CD4-positive, CD25-positive, alpha-beta regulatory T cell (primary cell): ENCODE data around the gene HOXA10. TPM values are rescaled to one million over a fixed set of nuclear protein-coding genes. Genes with fewer than 3 reads are reported as not detected.
A peak's percentile ranks its signal among the peaks of the same experiment; 100 is the strongest.

Experiments used
- ATAC-seq, 2 donors: fragments of 150-1000 bp; cut with Tn5 transposase; one replicate each; pipeline ENCODE4 v1.10.0; 2021; ENCODE audit warnings: low read depth in 2 of 2, moderate number of reproducible peaks in 2 of 2, moderate library complexity in 1 of 2
- DNase-seq, 3 donors: peaks; one replicate each; pipeline versions ENCODE4 v3.0.0 to v3.0.0-alpha.2; 2012 to 2022; ENCODE audit warnings: mixed read lengths in 1 of 3
- H3K27ac ChIP-seq: one replicate; pipeline ENCODE4 v1.7.0; 2013; ENCODE audit warnings: mild to moderate bottlenecking, low read length; ENCODE audit not compliant: insufficient read depth, poor library complexity, severe bottlenecking
- H3K27me3 ChIP-seq: one replicate; pipeline ENCODE4 v1.7.0; 2013; ENCODE audit warnings: low read length; ENCODE audit not compliant: control insufficient read depth, insufficient read depth
- H3K36me3 ChIP-seq: one replicate; pipeline ENCODE4 v1.7.0; 2013; ENCODE audit warnings: mild to moderate bottlenecking, low read length, moderate library complexity; ENCODE audit not compliant: control insufficient read depth, insufficient read depth
- H3K4me1 ChIP-seq: 2 replicates; pipeline ENCODE4 v1.7.0; 2013; ENCODE audit warnings: mild to moderate bottlenecking, low read length; ENCODE audit not compliant: insufficient read depth, control insufficient read depth, poor library complexity, severe bottlenecking
- H3K4me3 ChIP-seq: one replicate; pipeline ENCODE4 v1.7.0; 2013; ENCODE audit warnings: low read depth, mild to moderate bottlenecking, low read length, moderate library complexity
- H3K9me3 ChIP-seq, 2 experiments: 1 replicate in 1 of 2; 2 replicates in 1 of 2; pipeline ENCODE4 v1.7.0; 2013; ENCODE audit warnings: low read length in 2 of 2, mild to moderate bottlenecking in 1 of 2, moderate library complexity in 1 of 2; ENCODE audit not compliant: control insufficient read depth in 2 of 2
- H3K27ac Mint-ChIP-seq, 3 donors: one replicate each; pipeline ENCODE4 v1.8.0; 2020 to 2022; ENCODE audit warnings: mild to moderate bottlenecking in 3 of 3, mixed read lengths in 3 of 3, moderate library complexity in 2 of 3
- H3K27me3 Mint-ChIP-seq: one replicate; pipeline ENCODE4 v1.8.0; 2022; ENCODE audit warnings: mild to moderate bottlenecking, mixed read lengths
- H3K36me3 Mint-ChIP-seq: one replicate; pipeline ENCODE4 v1.8.0; 2020; ENCODE audit warnings: mixed read lengths
- H3K4me1 Mint-ChIP-seq, 4 donors: one replicate each; pipeline ENCODE4 v1.8.0; 2020 to 2022; ENCODE audit warnings: mixed read lengths in 4 of 4, mild to moderate bottlenecking in 1 of 4
- H3K4me3 Mint-ChIP-seq, 4 donors: one replicate each; pipeline ENCODE4 v1.8.0; 2020 to 2022; ENCODE audit warnings: mild to moderate bottlenecking in 4 of 4, mixed read lengths in 4 of 4, moderate library complexity in 3 of 4
- H3K9me3 Mint-ChIP-seq, 7 donors: one replicate each; pipeline ENCODE4 v1.8.0; 2020 to 2022; ENCODE audit warnings: mixed read lengths in 7 of 7, mild to moderate bottlenecking in 3 of 7, moderate library complexity in 2 of 7
- polyA plus RNA-seq, 4 donors: library from polyadenylated mRNA; unstranded; fragments of 300-500 nt; fragmentation: Illumina TruSeq; gene quantifications; one replicate each; pipeline ENCODE4 v1.2.3, GENCODE V29; 2021
- total RNA-seq: library from RNA; stranded (reverse); gene quantifications from one replicate; pipeline ENCODE4 v1.2.3, GENCODE V29; 2022

HOXA10 gene
- total and polyA plus RNA-seq, 5 donors from 2014 or later = 0.35 TPM; not detected in 4

- Histone ChIP-seq H3K4me1 (peaks cover 39% of the 10 kb centered on the region), H3K4me3 (no peak overlapping the region), H3K36me3 (no peaks in the 10 kb centered on the region), H3K27me3 (peaks cover 60% of the 10 kb centered on the region), H3K9me3 (peaks cover 0 to 6% of the 10 kb centered on the region in 2 experiments), H3K27ac (no peak overlapping the region)
- H3K27me3 Mint-ChIP-seq = peaks cover 91% of the 10 kb centered on the region
- H3K9me3 Mint-ChIP-seq = peaks cover 0 to 22% (median 0%) of the 10 kb centered on the region in 7 donors
- H3K36me3 Mint-ChIP-seq = peaks cover 3% of the 10 kb centered on the region
- ATAC-seq (no peak), DNase-seq (no peak)
- peak overlapping the region in 3 of 4 donors; percentile 4 to 87 (median 5) for H3K4me3 Mint-ChIP-seq
- H3K4me1 Mint-ChIP-seq = peaks cover 5 to 58% (median 25%) of the 10 kb centered on the region in 4 donors
- H3K27ac Mint-ChIP-seq = no peak overlapping the region
Measured at GRCh38 chr7:27202018-27202861, 28.1 kb upstream of the HOXA10 start.

DNA sequence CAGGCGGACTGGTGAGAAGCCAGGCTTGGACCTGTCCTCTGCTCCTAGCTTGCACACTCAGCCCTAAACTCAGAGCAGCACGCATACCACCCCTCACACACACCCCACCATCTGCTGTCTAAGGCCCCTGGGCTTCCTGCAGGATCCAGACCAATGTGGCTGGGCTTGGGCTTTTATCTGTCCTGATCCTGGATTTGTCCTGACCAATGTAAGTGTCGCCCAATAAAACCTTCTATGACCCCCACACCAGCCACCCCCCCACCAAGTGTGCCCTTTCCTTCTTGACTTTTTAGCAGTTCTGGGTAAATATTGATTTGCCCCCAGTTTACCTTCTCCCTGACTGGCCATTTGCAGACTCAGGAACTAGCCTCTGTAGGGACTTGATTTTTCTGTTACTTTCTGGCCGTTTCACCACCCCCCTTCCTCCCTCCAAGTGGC lies 27.5 kb upstream of the HOXA10 start:
- Histone ChIP-seq H3K4me3 (no peak overlapping the region), H3K9me3 (peaks cover 0 to 6% of the 10 kb centered on the region in 2 experiments), H3K27me3 (peaks cover 60% of the 10 kb centered on the region), H3K27ac (no peak overlapping the region), H3K4me1 (peaks cover 39% of the 10 kb centered on the region), H3K36me3 (no peaks in the 10 kb centered on the region)
- Mint-ChIP-seq H3K27ac (no peak overlapping the region), H3K9me3 (peaks cover 0 to 22% (median 0%) of the 10 kb centered on the region in 7 donors), H3K4me1 (peaks cover 4 to 58% (median 25%) of the 10 kb centered on the region in 4 donors), H3K27me3 (peaks cover 91% of the 10 kb centered on the region), H3K36me3 (peaks cover 3% of the 10 kb centered on the region), H3K4me3 (peak overlapping the region in 3 of 4 donors; percentile 5 to 87 (median 73))
- ATAC-seq (no peak), DNase-seq (no peak)

- H3K27ac Mint-ChIP-seq = peak overlapping the region in 1 of 3 donors; percentile 71
- H3K27me3 Mint-ChIP-seq = peaks cover 91% of the 10 kb centered on the region
- H3K4me1 Mint-ChIP-seq = peaks cover 0 to 56% (median 24%) of the 10 kb centered on the region in 4 donors
- ATAC-seq (no peak), DNase-seq (no peak)
- H3K9me3 ChIP-seq = peaks cover 0 to 6% of the 10 kb centered on the region in 2 experiments
- no peak overlapping the region for H3K4me3 ChIP-seq
- peaks cover 0 to 22% (median 0%) of the 10 kb centered on the region in 7 donors for H3K9me3 Mint-ChIP-seq
- H3K27me3 ChIP-seq = peaks cover 61% of the 10 kb centered on the region
- peaks cover 39% of the 10 kb centered on the region for H3K4me1 ChIP-seq
- H3K36me3 Mint-ChIP-seq = peaks cover 2% of the 10 kb centered on the region
- peak overlapping the region; percentile 69 to 87 (median 76) for H3K4me3 Mint-ChIP-seq
- no peaks in the 10 kb centered on the region for H3K36me3 ChIP-seq
- H3K27ac ChIP-seq = no peak overlapping the region
Measured at GRCh38 chr7:27200761-27201579, 26.9 kb upstream of the HOXA10 start.

DNA sequence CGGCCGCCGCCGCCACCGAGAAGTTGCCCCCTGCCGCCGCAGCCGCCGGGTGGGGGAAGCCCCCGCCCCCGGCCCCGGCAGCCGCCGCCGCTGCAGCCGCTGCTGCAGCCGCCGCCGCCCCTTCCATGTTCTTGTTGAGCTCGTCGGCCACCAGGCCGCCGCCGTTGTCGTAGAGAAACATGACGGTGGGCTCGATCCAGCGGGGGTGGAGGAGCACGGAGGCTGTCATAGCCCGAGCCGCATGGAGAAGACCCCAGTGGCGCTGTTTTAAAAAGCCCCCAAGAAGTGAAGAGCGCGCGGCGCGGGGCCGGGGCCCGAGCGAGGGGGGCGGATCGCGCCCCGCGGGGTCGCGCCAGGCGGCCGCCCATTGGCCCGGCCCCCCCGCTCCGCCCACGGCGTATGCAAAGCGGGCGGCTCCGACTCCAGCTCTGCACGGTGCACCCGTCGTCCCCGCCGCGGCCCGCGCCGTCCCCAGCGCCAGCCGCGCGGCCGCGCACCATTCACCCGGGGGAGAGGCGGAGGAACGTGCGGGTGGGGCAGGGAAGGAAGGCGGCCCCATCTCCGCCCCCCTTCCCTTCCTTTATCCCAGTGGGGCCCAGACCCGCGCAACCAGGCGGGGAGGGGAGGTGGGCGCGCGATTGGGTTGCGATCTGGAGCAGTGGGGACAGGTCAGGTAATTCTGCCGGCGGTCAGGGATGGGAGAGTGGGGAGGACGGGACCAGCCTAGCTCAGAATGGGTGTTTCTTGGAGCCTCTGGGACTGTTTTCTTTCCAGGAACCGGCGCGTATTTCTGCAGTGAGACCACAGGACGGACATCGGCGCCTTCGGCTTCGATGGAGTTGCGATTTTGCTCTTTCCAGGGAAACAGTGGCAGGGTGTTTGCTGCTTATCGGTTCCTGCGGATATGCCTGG lies 26.0 kb upstream of the HOXA10 start, which contains the start of gene HOXA13:
Gene HOXA13 (minus strand): TSS at position 243 of the 912 bp plus-strand sequence. CDS start 14 bp downstream, at position 229.
- peaks cover 35% of the 10 kb centered on the region for H3K4me1 ChIP-seq
- H3K27ac Mint-ChIP-seq = peak within 1 kb of the TSS in 1 of 3 donors; percentile 71
- peak within 1 kb of the TSS; percentile 79 to 87 (median 82) for H3K4me3 Mint-ChIP-seq
- H3K4me3 ChIP-seq = no peak within 1 kb of the TSS
- H3K9me3 ChIP-seq = peaks cover 0 to 6% of the 10 kb centered on the region in 2 experiments
- DNase-seq (no peak), ATAC-seq (peak; percentile 44 to 59)
- H3K9me3 Mint-ChIP-seq = peaks cover 0 to 22% (median 0%) of the 10 kb centered on the region in 7 donors
- peaks cover 64% of the 10 kb centered on the region for H3K27me3 ChIP-seq
- no peak within 1 kb of the TSS for H3K27ac ChIP-seq
- H3K36me3 ChIP-seq = no peaks in the 10 kb centered on the region
- no peaks in the 10 kb centered on the region for H3K36me3 Mint-ChIP-seq
- H3K4me1 Mint-ChIP-seq = peaks cover 0 to 49% (median 19%) of the 10 kb centered on the region in 4 donors
- H3K27me3 Mint-ChIP-seq = peaks cover 91% of the 10 kb centered on the region

- ATAC-seq (no peak), DNase-seq (no peak)
- Histone ChIP-seq H3K9me3 (peaks cover 0 to 6% of the 10 kb centered on the region in 2 experiments), H3K4me3 (no peak overlapping the region), H3K4me1 (peaks cover 28% of the 10 kb centered on the region), H3K27me3 (peaks cover 67% of the 10 kb centered on the region), H3K27ac (no peak overlapping the region), H3K36me3 (no peaks in the 10 kb centered on the region)
- peaks cover 91% of the 10 kb centered on the region for H3K27me3 Mint-ChIP-seq
- peaks cover 0 to 18% (median 0%) of the 10 kb centered on the region in 7 donors for H3K9me3 Mint-ChIP-seq
- no peak overlapping the region for H3K27ac Mint-ChIP-seq
- no peaks in the 10 kb centered on the region for H3K36me3 Mint-ChIP-seq
- H3K4me3 Mint-ChIP-seq = peak overlapping the region in 3 of 4 donors; percentile 44 to 60 (median 47)
- H3K4me1 Mint-ChIP-seq = peaks cover 0 to 49% (median 16%) of the 10 kb centered on the region in 4 donors
Measured at GRCh38 chr7:27198871-27199801, 25.0 kb upstream of the HOXA10 start.

DNA sequence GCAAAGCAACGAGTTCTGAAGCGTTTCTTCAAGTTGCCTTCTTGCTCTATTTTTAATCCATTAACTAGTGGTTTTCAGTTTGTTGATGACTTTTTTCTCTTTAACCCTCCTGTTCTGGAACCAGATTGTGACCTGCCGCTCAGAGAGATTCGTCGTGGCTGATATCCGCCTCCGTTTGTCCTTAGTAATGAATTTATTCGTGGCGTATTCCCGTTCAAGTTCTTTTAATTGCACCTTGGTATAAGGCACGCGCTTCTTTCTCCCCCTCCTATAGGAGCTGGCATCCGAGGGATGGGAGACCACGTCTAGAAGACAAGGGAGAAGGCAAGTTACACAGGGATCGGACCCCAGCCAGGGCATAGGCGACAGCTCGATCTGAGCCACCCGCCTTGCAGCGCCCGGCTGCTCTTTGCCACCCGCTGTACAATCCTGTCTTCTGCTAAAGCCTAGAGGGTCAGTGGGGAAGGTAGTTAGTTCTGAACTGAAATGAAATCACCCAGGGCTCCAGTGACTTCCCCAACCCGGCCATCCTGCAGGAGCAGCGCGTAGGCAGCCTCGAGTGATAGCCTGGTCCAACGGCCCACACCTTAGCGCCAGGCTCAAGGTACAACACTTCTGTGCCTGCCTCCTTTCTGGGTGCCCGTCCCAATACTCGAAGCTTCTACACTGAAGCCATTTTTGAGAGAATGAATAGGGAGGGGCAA lies 24.2 kb upstream of the HOXA10 start:
- ATAC-seq = no peak
- H3K27me3 Mint-ChIP-seq = peaks cover 91% of the 10 kb centered on the region
- Histone ChIP-seq H3K4me1 (peaks cover 30% of the 10 kb centered on the region), H3K27ac (no peak overlapping the region), H3K27me3 (peaks cover 70% of the 10 kb centered on the region), H3K4me3 (no peak overlapping the region), H3K9me3 (peaks cover 0 to 6% of the 10 kb centered on the region in 2 experiments), H3K36me3 (no peaks in the 10 kb centered on the region)
- H3K36me3 Mint-ChIP-seq = no peaks in the 10 kb centered on the region
- H3K4me1 Mint-ChIP-seq = peaks cover 4 to 51% (median 16%) of the 10 kb centered on the region in 4 donors
- no peak overlapping the region for H3K27ac Mint-ChIP-seq
- DNase-seq = no peak
- H3K4me3 Mint-ChIP-seq = peak overlapping the region; percentile 1 to 68 (median 24)
- peaks cover 0 to 18% (median 0%) of the 10 kb centered on the region in 7 donors for H3K9me3 Mint-ChIP-seq
